Esophagus (tissue), 2 donors: ENCODE results near the gene PITPNM1. TPM values are rescaled to one million over a fixed set of nuclear protein-coding genes. Genes with fewer than 3 reads are reported as not detected.
"Not testable (repeated sequence)": the region's sequence is repeated elsewhere in the genome, so short reads cannot be mapped to it uniquely, and the experiment has no call there.

ENCODE experiments used
- H3K27ac ChIP-seq, 2 donors: one replicate each; pipeline ENCODE4 v1.5.1; 2013; ENCODE audit warnings: low read depth in 2 of 2, mild to moderate bottlenecking in 2 of 2, inconsistent platforms in 1 of 2, low read length in 1 of 2, moderate library complexity in 1 of 2
- H3K27me3 ChIP-seq, 2 donors: one replicate each; pipeline ENCODE4 v1.6.1; 2013; ENCODE audit warnings: low read length in 2 of 2, control low read depth in 1 of 2, mild to moderate bottlenecking in 1 of 2; ENCODE audit not compliant: insufficient read depth in 2 of 2, control insufficient read depth in 1 of 2
- H3K36me3 ChIP-seq, 2 donors: one replicate each; pipeline ENCODE4 v1.6.1; 2013; ENCODE audit warnings: low read length in 1 of 2; ENCODE audit not compliant: control insufficient read depth in 2 of 2, insufficient read depth in 2 of 2
- H3K4me1 ChIP-seq, 2 donors: one replicate each; pipeline ENCODE4 v1.6.1; 2013; ENCODE audit warnings: low read length in 1 of 2; ENCODE audit not compliant: control insufficient read depth in 2 of 2, insufficient read depth in 2 of 2
- H3K4me3 ChIP-seq, 2 donors: one replicate each; pipeline ENCODE4 v1.5.1; 2013; ENCODE audit warnings: low read length in 2 of 2, mild to moderate bottlenecking in 2 of 2, low read depth in 1 of 2, moderate library complexity in 1 of 2
- H3K9me3 ChIP-seq, 2 donors: one replicate each; pipeline ENCODE4 v1.6.1; 2013; ENCODE audit warnings: mild to moderate bottlenecking in 2 of 2, low read depth in 1 of 2, low read length in 1 of 2, moderate library complexity in 1 of 2; ENCODE audit not compliant: control insufficient read depth in 2 of 2, insufficient read depth in 1 of 2
- WGBS, 2 donors: extraction: QIAGEN DNeasy Blood & Tissue Kit; methylation state at CpG; one replicate each; pipeline ENCODE4 v1.1.7; 2013; 5-methylcytosine and 5-hydroxymethylcytosine counted together
- polyA plus RNA-seq, 2 donors: library from polyadenylated mRNA; stranded (reverse); fragments of 200-250 nt; gene quantifications; one replicate each; pipeline ENCODE4 v1.2.3, GENCODE V29; 2013
- donor health status: healthy with polysubstance abuse.
- donor health status: Bipolar disorder and iron deficiency.

PITPNM1 gene
- polyA plus RNA-seq, 2 donors: 18.2 to 29.3 TPM

- Histone ChIP-seq H3K4me1 (peaks cover 6 to 25% of the 10 kb centered on the region in 2 donors), H3K27ac (peak overlapping the region; percentile 91 to 94), H3K4me3 (peak overlapping the region; percentile 67 to 74), H3K9me3 (no peaks in the 10 kb centered on the region), H3K27me3 (no peaks in the 10 kb centered on the region), H3K36me3 (peaks cover 0 to 6% of the 10 kb centered on the region in 2 donors)
- WGBS, 2 donors: 0 to 4% methylated on average over 6 of the region's 6 CpGs
Measured at GRCh38 chr11:67468456-67468758, 36.8 kb downstream of the PITPNM1 start.

GRCh38 chr11:67468056-67468455 lies 37.1 kb downstream of the PITPNM1 start:
- H3K27me3 ChIP-seq: no peaks in the 10 kb centered on the region
- H3K27ac ChIP-seq: peak overlapping the region; percentile 91 to 94
- peaks cover 6 to 25% of the 10 kb centered on the region in 2 donors for H3K4me1 ChIP-seq
- 17 to 22% methylated on average over 5 of the region's 5 CpGs for WGBS, 2 donors
- H3K36me3 ChIP-seq: peaks cover 0 to 6% of the 10 kb centered on the region in 2 donors
- peak overlapping the region; percentile 67 to 74 for H3K4me3 ChIP-seq
- H3K9me3 ChIP-seq: no peaks in the 10 kb centered on the region

- Histone ChIP-seq H3K9me3 (no peaks in the 10 kb centered on the region), H3K4me3 (peak overlapping the region; percentile 48 to 67), H3K27me3 (no peaks in the 10 kb centered on the region), H3K4me1 (peaks cover 6 to 25% of the 10 kb centered on the region in 2 donors), H3K27ac (peak overlapping the region; percentile 91 to 94), H3K36me3 (peaks cover 0 to 6% of the 10 kb centered on the region in 2 donors)
- WGBS, 2 donors: 52 to 56% methylated on average over 11 of the region's 11 CpGs
Measured at GRCh38 chr11:67466962-67467771, 38.0 kb downstream of the PITPNM1 start.

GRCh38 chr11:67466367-67466766 lies 38.8 kb downstream of the PITPNM1 start:
- Histone ChIP-seq H3K27me3 (no peaks in the 10 kb centered on the region), H3K4me3 (no peak overlapping the region), H3K4me1 (peaks cover 6 to 25% of the 10 kb centered on the region in 2 donors), H3K9me3 (no peaks in the 10 kb centered on the region), H3K27ac (peak overlapping the region in 1 of 2 donors; percentile 13), H3K36me3 (peaks cover 0 to 6% of the 10 kb centered on the region in 2 donors)
- WGBS, 2 donors: 80 to 86% methylated on average over 5 of the region's 5 CpGs

GRCh38 chr11:67465530-67465929 lies 39.6 kb downstream of the PITPNM1 start:
- H3K4me3 ChIP-seq, H3K9me3 ChIP-seq, H3K36me3 ChIP-seq, H3K27me3 ChIP-seq: not testable (repeated sequence)
- peak overlapping the region; percentile 89 to 96 for H3K27ac ChIP-seq
- 41 to 61% methylated on average over 2 of the region's 2 CpGs for WGBS, 2 donors
- H3K4me1 ChIP-seq: peaks cover 6 to 25% of the 10 kb centered on the region in 2 donors

GRCh38 chr11:67465189-67465510 lies 40.0 kb downstream of the PITPNM1 start:
- H3K36me3 ChIP-seq: peaks cover 0 to 6% of the 10 kb centered on the region in 2 donors
- H3K9me3 ChIP-seq: no peaks in the 10 kb centered on the region
- peaks cover 6 to 25% of the 10 kb centered on the region in 2 donors for H3K4me1 ChIP-seq
- H3K4me3 ChIP-seq: peak overlapping the region; percentile 32 to 57
- H3K27me3 ChIP-seq: no peaks in the 10 kb centered on the region
- WGBS, 2 donors: 37 to 38% methylated on average over 3 of the region's 3 CpGs
- H3K27ac ChIP-seq: peak overlapping the region; percentile 89 to 96

GRCh38 chr11:67464411-67465188 lies 40.6 kb downstream of the PITPNM1 start:
- H3K27me3 ChIP-seq: no peaks in the 10 kb centered on the region
- H3K4me3 ChIP-seq: peak overlapping the region; percentile 32 to 57
- H3K27ac ChIP-seq: peak overlapping the region; percentile 92 to 96
- no peaks in the 10 kb centered on the region for H3K9me3 ChIP-seq
- H3K4me1 ChIP-seq: peaks cover 6 to 25% of the 10 kb centered on the region in 2 donors
- 14 to 16% methylated on average over 56 of the region's 56 CpGs for WGBS, 2 donors
- peaks cover 0 to 6% of the 10 kb centered on the region in 2 donors for H3K36me3 ChIP-seq

GRCh38 chr11:67463680-67464410 lies 41.3 kb downstream of the PITPNM1 start:
- H3K27ac ChIP-seq: peak overlapping the region; percentile 92 to 96
- peak overlapping the region in 1 of 2 donors; percentile 36 for H3K4me3 ChIP-seq
- peaks cover 6 to 25% of the 10 kb centered on the region in 2 donors for H3K4me1 ChIP-seq
- no peaks in the 10 kb centered on the region for H3K9me3 ChIP-seq
- WGBS, 2 donors: 44 to 68% methylated on average over 20 of the region's 20 CpGs
- H3K36me3 ChIP-seq: peaks cover 0 to 6% of the 10 kb centered on the region in 2 donors
- no peaks in the 10 kb centered on the region for H3K27me3 ChIP-seq

GRCh38 chr11:67463186-67463585 lies 42.0 kb downstream of the PITPNM1 start:
- H3K36me3 ChIP-seq: peaks cover 0 to 6% of the 10 kb centered on the region in 2 donors
- H3K9me3 ChIP-seq: no peaks in the 10 kb centered on the region
- H3K27ac ChIP-seq: no peak overlapping the region
- WGBS, 2 donors: 78 to 83% methylated on average over 10 of the region's 10 CpGs
- H3K27me3 ChIP-seq: no peaks in the 10 kb centered on the region
- H3K4me1 ChIP-seq: peaks cover 6 to 25% of the 10 kb centered on the region in 2 donors
- no peak overlapping the region for H3K4me3 ChIP-seq
